ENCODE measurements around the gene CTBP2.

GRCh38 chr10:125159486-125159931, 854 bp downstream of the CTBP2 start:
- no peak for TF ChIP-seq CTCF (IDR thresholded peaks at IDR 0.05; ENCODE audit: low read length)
- TF ChIP-seq EZH2 (optimal IDR thresholded peaks at IDR 0.05; ENCODE audit: low read depth, low read length): no peak
- TF ChIP-seq EZH2phosphoT487 (IDR thresholded peaks at IDR 0.05; ENCODE audit: low read length): no peak

All from MM.1S (cell line).